Measurements from ENCODE around the gene SOSTDC1.

SOSTDC1 gene

DNA sequence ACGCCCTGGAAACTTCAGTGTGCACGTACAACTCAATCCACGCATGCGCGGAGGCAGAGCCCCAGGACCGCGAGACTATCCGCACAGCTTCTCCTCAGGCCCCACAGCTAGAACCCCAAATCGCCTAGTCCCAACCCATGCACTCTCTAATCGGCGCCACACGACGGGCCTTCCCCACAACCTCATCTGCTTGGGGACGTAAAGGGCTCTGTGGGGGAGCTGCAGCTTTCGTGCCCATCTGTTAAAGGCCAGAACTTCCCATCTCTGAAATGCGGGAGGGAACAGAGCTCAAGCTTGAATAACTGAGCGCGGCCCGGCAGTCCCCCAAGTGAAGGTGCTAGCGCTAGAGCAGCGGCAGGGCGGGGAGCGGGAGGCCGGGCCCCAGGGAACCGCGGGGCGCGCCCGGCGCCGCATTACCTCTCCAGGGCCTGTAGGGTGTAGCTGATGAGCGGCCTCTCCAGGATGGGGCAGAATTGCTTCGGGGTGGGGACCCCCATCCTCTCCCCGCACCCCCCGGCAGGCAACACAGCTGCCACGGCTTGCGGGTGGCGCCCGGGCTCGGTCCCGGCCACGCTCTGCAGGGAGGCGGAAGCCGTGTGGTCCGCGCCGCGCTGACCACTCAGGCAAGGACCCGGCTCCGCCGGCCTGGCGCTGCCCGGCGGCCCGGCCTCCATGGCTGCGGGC is 44.7 kb downstream of the SOSTDC1 start:
- peak; percentile 56 to 71 (median 65) for DNase-seq (ENCODE audit: low read depth in 2 of 3, low spot score in 2 of 3)

DNA sequence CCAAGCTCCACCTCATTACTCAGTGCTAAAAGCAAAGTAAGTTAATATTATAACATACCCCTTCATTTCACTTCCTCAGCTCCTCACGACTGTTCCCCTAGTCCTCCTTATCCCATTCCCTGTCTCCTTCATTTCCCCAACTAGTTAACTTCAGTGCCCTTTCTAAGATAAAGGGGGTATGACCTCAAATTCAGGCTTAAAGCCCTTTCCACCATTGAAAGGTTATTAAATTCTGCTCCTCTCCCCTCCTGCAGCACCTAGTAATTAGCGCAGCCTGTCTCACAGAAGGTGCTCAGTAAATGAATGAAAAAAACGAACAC is 45.2 kb downstream of the SOSTDC1 start:
- no peak for DNase-seq (ENCODE audit: low read depth in 2 of 3, low spot score in 2 of 3)

DNA sequence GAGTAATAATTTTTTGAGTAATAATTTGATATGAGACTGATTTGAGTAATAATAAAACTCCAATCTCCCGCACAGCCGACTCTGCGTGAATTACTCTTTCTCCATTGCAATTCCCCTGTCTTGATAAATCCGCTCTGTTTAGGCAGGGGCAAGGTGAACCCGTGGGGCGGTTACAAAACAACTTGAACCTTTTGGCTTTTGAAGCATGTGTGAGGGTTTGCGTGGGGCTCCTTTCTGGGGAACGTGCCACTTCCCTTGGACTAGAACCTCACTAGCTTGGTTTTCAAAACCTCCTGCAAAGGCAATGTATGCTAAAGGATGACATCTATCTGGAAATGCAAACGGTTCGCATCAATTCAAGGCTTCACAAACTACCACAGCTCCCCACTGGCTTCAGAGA is 45.7 kb downstream of the SOSTDC1 start:
- DNase-seq (ENCODE audit: low read depth in 2 of 3, low spot score in 2 of 3) = no peak

DNA sequence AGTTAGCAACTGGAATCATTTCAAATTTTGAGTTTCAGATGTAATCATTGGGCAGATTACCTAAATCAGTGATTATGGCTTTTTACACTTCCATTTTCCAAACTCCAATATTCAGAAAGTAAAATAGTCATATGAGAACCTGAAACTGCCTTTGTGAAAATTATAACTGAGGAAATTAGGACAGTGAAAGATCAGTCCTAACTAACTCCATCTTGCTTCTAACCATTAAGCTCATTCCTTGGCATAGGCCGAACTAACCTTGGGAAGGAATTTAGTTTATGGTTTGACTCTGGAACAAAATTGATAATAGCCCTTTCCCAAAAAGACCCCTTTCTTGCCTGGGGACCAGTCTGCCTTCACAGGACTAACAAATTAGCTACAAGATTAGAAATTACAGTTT is 46.4 kb downstream of the SOSTDC1 start:
- no peak for DNase-seq (ENCODE audit: low read depth in 2 of 3, low spot score in 2 of 3)

DNA sequence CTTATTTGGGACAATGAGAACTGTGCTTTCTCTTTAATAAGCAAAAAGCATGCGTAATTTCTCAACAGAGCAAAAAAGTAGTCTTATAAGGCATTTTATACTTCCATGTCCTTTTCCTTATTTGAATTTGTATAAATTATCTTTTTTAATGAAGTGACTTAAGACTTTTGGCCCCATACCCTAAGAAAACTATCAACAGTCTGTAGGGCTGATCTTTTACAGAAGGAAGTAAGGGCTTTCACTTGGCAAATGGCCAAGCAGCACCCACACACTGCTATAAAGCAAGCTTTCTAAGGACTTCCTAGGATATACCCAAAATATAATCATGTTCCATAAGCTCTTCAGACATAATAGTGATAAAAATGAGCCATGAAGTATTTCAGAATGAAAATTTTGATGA is 47.6 kb downstream of the SOSTDC1 start:
- no peak for DNase-seq (ENCODE audit: low read depth in 2 of 3, low spot score in 2 of 3)

DNA sequence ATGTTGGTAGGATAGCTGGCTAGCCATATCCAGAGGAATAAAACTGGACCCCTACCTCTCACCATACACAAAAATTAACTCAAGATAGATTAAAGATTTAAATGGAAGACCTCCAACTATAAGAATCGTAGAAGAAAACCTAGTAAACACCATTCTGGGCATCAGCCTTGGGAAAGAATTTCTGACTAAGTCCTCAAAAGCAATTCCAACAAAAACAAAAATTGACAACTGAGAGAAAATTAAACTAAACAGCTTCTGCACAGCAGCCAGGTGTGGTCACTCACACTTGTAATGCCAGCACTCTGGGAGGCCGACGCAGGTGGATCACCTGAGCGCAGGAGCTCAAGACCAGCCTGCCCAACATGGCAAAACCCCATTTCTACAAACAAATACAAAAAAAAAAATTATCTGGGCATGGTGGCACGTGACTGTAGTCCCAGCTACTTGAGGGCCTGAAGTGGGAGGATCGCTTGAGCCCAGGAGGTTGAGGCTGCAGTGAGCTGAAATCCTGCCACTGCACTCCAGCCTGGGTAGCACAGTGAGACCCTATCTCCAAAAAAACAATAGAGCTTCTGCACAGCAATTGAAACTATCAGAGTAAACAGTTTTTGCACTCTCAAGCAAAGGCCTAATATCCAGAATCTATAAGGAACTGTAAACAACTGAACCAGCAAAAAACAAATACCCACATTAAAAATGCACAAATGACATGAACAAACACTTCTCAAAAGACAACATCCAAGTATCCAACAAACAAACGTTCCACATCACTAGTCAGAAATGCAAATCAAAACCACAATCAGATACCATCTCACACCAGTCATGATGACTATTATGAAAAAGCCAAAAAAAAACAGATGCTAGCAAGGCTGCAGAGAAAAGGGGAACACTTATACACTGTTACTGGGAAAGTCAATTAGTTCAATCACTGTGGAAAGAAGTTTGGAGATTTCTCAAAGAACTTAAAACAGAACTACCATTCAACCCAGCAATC is 49.0 kb downstream of the SOSTDC1 start:
- DNase-seq (ENCODE audit: low read depth in 2 of 3, low spot score in 2 of 3) = no peak

DNA sequence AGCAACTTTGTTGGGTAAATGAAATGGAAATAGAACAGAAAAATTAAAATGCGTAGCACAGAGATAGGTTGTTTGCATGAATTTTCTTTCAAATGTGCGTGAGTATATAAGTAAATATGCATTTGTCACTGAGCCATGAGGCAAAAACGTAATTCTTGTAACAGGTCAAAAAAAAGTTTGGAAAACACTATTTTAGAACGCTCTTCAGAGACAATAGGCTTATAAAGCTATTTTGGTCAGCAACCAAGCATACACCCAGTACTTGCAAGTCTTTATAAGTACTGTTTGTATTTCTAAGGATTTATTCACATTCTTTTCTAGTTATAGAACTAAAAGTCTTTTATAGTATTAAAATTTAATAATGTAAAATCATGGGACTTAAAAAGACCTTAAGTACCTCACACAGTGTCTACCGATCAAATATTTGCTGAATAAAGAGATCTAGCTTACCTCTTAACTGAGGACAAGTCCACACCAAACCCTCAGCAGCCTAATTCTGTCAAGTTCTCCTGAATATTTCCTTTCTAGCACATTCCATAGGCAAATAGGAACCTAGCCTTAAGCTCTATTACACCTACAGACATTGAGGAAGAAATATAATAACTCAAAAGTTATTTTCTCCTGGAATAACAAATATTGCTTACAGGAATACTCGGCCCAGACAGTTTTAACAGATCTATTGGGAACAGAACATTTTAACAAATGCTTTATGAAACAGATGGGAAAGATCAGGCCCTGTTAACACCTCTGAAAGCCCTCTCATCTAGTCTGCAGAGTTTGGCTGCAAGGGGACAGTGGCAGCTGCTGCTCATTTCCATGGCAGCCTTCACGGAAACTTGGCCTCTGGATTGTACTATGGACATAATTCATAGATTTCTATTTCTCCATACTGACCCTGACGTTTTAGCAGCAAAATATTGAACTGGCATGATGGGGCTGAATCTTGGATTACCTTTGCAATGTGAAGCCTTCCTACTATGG is 53.0 kb downstream of the SOSTDC1 start:
- DNase-seq (ENCODE audit: low read depth in 2 of 3, low spot score in 2 of 3) = no peak

All from activated CD8-positive, alpha-beta memory T cell treated with anti-CD3 and anti-CD28 coated beads for 48 hours (primary cell).